ENCODE data around the gene EPHA10.
"Not testable (repeated sequence)": the region's sequence is repeated elsewhere in the genome, so short reads cannot be mapped to it uniquely, and the experiment has no call there.

Gene EPHA10

GRCh38 chr1:37764888-37765441 lies at the start of gene EPHA10:
Gene EPHA10 (minus strand): TSS chr1:37765120. CDS start chr1:37765066, 54 bp downstream.
- DNase-seq = peak; percentile 85

DNA sequence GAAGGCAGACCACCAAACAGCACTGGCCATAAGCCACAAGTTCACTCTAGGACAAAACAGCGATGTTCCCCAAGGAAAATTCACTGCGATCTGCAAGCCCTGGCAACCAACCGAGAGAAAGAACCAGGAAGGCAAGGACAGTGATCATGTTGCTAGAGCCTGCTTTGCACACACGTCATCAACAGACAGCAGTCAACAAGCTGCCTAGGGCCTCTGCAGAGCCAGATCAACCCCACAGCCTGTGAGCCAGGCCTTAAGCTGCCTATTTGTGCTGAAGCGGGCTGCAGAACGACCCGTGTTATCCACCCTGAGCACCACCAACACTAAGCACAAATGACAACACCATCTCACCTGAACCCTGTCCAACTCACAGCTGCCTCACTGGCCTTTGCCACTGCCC lies 49.3 kb upstream of the EPHA10 start:
- DNase-seq = no peak

- no peak for DNase-seq
Observed at GRCh38 chr1:37813529-37814145, 48.7 kb upstream of the EPHA10 start.

- DNase-seq = peak; percentile 62
Observed at GRCh38 chr1:37811027-37811655, 46.2 kb upstream of the EPHA10 start.

- DNase-seq = no peak
Observed at GRCh38 chr1:37809942-37810341, 45.0 kb upstream of the EPHA10 start.

DNA sequence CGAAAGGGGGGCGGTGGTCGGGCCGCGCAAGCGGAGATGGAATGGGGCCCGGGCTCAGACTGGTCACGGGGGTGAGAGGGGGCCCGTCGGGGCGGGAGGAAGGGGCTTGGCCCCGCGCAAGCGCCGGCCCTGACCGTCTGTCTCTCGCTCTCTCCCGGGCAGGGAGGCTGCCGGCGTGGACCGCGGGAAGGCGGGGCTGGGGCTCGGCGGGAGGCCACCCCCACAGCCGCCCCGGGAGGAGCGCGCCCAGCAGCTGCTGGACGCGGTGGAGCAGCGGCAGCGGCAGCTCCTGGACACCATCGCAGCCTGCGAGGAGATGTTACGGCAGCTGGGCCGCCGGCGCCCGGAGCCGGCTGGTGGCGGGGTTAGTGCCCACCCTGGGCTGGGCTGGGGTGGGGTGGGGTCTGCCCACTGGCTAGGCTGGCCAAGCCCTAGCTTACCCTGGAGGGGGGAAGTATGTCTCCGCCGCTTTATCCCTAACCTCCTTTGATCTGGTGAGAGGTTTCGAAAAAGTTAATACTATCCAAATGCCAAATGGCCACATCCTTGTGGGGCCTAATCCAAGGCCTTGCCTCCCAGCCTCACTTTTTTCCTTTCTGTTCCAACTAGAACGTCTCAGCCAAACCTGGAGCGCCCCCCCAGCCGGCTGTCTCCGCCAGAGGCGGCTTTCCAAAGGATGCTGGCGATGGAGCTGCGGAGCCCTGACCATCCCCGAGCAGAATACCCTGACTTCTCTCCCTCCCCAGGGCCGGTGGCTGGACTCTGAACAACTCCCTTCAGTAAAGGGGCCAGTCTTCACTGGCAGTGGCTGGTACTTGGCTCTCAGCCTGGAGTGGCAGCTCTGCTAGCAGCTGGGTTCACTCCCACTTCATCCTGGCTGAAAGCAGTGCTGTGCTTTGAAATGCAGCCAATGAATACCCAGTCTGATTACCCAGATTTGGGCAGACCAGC lies 43.7 kb upstream of the EPHA10 start:
- DNase-seq = peak; percentile 19

GRCh38 chr1:37807555-37808368 lies 42.8 kb upstream of the EPHA10 start, which contains the start of the genes C1orf122 and YRDC:
Gene C1orf122 (plus strand): TSS chr1:37807790. CDS start chr1:37808405, 615 bp downstream.
Gene YRDC (minus strand): TSS chr1:37808208. CDS start chr1:37808180, 28 bp downstream.
- DNase-seq = peak; percentile 91

GRCh38 chr1:37807220-37807554 lies 42.3 kb upstream of the EPHA10 start:
- no peak for DNase-seq

DNA sequence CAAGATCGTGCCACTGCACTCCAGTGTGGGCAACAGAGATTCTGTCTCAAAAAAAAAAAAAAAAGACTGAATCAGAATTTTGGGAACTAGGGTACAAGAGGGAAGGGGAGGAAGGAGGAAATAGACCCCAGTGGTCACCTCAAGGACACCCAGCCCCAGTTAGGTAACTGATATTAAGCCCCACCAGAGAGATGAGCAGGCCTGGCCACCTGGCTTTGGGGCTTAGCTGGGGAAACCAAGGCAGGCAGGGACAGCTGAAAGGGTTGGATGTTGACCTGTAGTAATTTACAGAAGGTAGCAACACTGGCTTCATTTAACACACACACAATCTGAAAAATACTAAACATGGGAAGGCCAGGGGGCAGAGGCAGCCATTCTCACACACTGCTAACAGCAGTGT lies 37.5 kb upstream of the EPHA10 start:
- no peak for DNase-seq

- DNase-seq = no peak
Observed at GRCh38 chr1:37797750-37798345, 32.9 kb upstream of the EPHA10 start.

DNA sequence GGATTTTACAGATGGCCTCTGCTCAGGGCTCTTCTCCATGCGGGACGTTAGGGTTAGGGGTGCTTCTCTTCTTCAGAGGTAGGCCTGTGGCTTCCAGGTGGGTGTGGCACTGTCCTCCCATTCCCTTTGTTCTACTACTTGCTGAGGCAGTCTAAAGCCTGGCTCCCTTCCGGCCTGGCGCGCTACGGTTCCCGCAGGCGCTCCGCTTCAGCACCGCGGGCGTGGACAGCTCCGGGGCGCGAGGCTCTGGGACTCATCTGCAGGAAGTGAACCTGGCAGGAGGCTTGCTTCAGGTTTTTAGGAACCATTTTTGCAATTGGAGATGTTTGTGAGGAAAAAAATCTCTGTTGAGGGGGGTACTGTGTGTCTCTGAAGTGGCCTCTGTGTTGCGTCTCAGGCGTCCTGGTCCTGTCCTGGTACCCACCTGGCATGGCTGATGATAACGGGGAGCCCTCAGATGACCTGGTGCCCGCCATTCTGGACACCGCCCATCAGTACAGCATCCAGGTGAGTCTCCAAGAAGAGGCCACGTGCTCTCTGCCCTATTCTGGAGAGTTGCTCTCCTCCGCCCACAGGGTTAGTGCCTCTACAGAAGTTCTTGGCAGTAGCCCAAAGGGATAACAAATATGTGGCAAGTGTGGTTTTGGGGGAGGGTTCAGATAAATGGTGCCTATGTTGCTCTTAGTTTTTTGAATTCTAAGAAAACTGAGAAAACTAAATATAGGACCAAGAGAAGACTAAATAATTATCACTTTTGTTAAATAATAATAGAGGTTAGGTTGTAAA lies 30.6 kb upstream of the EPHA10 start:
- DNase-seq = no peak

GRCh38 chr1:37794372-37795339 lies 29.7 kb upstream of the EPHA10 start:
- peak; percentile 19 for DNase-seq

GRCh38 chr1:37793773-37794371 lies 29.0 kb upstream of the EPHA10 start, which contains the start of gene MANEAL:
Gene MANEAL (plus strand): TSS chr1:37793847. CDS start chr1:37794183, 336 bp downstream.
- peak; percentile 51 for DNase-seq

DNA sequence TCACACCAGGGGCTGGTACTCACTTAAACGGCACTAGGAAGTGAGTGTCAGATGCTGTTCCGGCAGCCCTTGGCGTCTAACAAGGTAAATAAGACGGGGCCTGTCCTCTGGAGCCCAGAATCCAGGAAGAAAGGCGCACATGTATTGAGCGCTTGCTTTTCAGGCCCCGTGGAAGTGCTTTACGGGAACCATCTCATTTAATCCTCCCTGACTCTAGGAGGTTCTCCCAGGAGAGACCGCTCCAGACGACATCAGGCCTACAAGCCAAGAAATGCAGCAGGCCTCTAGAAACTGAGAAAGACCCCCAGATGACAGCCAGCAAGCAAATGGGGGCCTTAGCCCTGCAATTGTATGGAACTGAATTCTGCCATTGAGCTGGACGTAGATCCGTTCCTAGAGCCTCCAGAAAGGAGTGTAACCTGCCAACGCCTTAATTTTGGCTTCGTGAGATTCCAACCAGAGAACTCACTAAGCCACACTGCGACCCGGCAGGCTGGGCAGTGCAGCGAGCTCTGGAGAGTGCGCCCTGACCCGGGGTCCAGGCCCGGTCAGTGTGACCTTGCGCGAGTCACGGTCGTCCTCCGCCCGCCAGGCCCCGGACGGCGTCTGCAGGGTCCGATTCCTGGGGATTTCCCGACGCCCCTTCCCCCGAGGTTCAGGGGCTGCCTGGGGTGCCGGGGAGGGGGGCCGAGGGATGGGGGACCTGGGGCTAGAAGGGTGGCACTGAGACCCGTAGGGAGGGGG lies 28.2 kb upstream of the EPHA10 start:
- no peak for DNase-seq

DNA sequence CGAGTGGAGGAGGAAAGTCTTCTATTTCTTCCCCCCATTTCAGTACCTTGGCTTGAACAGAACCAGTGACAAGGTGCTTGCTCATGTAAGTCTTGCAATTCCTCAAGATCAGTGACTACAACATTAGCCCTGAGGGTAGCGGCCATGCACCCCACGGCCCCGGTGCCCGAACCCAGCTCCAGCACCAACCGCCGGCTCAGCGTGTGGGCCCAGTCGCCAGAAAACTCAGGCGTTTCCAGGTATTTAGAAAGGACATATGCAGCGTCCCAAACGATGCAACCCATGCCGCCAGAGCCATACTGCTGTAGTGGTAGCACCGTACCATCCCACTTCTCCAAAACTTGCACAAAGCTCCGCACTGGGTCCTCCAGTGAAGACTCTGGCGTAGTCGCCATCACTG lies 17.6 kb upstream of the EPHA10 start:
- DNase-seq = no peak

- no peak for DNase-seq
Observed at GRCh38 chr1:37778654-37779053, 13.7 kb upstream of the EPHA10 start.

DNA sequence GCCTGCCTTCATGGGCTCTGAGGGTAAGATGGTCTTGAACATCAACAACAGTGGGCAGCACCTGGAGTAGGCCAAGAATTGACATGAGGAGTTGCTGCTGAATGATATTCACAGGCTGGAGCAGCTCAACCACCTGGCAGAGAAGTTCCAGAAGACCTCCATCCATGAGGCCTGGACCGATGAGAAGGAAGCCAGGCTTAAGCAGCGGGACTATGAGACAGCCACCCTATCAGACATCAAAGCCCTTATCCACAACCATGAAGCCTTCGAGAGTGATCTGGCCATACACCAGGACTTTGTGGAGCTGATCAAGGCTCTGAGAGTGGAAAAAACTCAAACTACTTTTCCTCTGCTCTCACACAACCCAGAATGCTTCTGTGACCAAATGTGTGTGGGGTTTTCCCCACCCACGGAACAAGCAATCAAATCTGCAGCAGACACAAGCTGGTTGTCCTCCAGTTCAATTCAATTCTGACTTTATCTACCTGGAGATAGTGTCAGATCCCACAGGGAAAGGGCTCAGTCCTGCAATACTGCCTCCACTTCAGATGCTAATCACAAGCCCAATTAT lies 12.1 kb upstream of the EPHA10 start:
- no peak for DNase-seq

GRCh38 chr1:37771440-37771839 lies 6.5 kb upstream of the EPHA10 start:
- DNase-seq = not testable (repeated sequence)
